Lower leg skin (tissue), 3 donors: ENCODE measurements around the gene UBE2V1.

Experiments used
- CTCF ChIP-seq, 3 donors: fragments of 450-650 bp; IDR thresholded peaks; one replicate each; pipeline ENCODE4 v1.5.1; 2016; ENCODE audit warnings: antibody characterized with exemption in 3 of 3, mild to moderate bottlenecking in 3 of 3, moderate library complexity in 2 of 3
- POLR2A ChIP-seq, 2 donors: fragments of 450-650 bp; IDR thresholded peaks; one replicate each; pipeline ENCODE4 v1.6.1; 2016 to 2017; ENCODE audit warnings: antibody characterized with exemption in 2 of 2, mild to moderate bottlenecking in 1 of 2, moderate library complexity in 1 of 2

GRCh38 chr20:50070361-50070760, 42.6 kb downstream of the UBE2V1 start:
- TF ChIP-seq POLR2A (IDR thresholded peaks at IDR 0.05) (no peak), CTCF (IDR thresholded peaks at IDR 0.05) (no peak)
